Mammary epithelial cell (primary cell): ENCODE measurements around the gene ZBTB49.

ENCODE experiments used
- CTCF ChIP-seq, 2 donors: IDR thresholded peaks in 1 of 2; conservative IDR thresholded peaks in 1 of 2; 2 replicates each; pipeline ENCODE4 v1.5.1; 2011 to 2012; ENCODE audit warnings: inconsistent platforms in 2 of 2, low read length in 2 of 2, mild to moderate bottlenecking in 2 of 2, control low read depth in 1 of 2, low read depth in 1 of 2; ENCODE audit not compliant: insufficient read depth in 1 of 2; ENCODE audit errors: extremely low read depth in 1 of 2
- EZH2 ChIP-seq: IDR thresholded peaks from 2 replicates; pipeline ENCODE4 v1.6.1; 2012; ENCODE audit warnings: low read length, inconsistent platforms, borderline replicate concordance

GRCh38 chr4:4320528-4320927 is 30.5 kb downstream of the ZBTB49 start:
- TF ChIP-seq CTCF (conservative IDR thresholded peaks at IDR 0.05 in 1 of 2, IDR thresholded peaks at IDR 0.05 in 1 of 2; ENCODE audit: extremely low read depth in 1 of 2, insufficient read depth in 1 of 2, low read depth in 1 of 2, low read length in 2 of 2) (no peak), EZH2 (no peak)
